ENCODE measurements around the gene MYO3B.

Gene MYO3B

DNA sequence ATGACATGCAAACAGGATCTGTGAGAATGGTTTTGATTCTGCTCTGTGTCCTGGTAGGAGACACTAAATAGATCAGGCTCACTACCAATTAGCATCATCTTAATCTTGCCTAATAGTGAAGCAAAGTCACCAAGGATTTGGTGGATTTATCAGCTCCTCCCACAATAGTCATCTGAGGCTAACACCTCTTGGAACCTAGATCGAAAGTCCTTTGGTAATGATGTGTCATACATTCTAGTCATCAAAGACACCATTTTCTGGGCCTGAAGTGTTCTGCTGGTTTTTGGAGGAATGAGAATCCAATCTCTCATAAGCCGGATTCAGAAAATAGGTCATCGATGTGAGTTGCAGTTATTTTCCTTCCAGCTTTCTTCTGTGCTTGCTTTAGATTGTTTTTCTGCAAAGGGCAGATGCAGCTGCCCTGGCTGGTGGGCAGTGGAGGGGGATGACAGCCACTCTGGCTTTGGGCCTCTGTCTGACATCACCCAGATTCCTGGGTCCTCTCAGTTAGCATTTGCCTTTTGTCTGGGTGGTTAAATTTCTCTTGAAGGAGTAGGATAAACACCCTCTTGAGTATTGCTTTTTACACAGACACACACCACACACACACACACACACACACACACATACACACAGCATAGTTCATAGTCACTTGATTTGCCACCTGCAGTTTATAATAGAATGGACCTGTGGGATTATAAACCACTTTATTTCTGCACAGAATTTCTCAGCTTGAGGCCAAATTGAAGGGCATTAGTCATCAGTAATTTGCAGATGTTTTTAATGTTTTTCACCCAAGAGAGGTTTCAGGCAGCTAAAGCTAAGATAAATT lies at the start of gene MYO3B:
MYO3B (plus strand) TSS at position 198 of the 832 bp plus-strand sequence; CDS start at position 339, 141 bp downstream.
- Histone ChIP-seq H3K79me2 (ENCODE audit: low read length) (no peaks in the 10 kb centered on the region), H3K4me3 (ENCODE audit: low read length) (no peak within 1 kb of the TSS), H3K4me2 (ENCODE audit: low read depth, low read length) (no peak within 1 kb of the TSS), H3K36me3 (replicated peaks; ENCODE audit: insufficient read depth, low read length) (no peaks in the 10 kb centered on the region), H3K9me3 (replicated peaks; ENCODE audit: insufficient read depth, low read length) (no peaks in the 10 kb centered on the region), H3K9ac (ENCODE audit: low read length) (no peak within 1 kb of the TSS), H2AFZ (ENCODE audit: low read length) (no peak within 1 kb of the TSS), H3K27me3 (replicated peaks; ENCODE audit: insufficient read depth, low read length) (no peaks in the 10 kb centered on the region), H3K9me2 (replicated peaks; ENCODE audit: insufficient read depth, low read length) (no peaks in the 10 kb centered on the region), H3K27ac (ENCODE audit: low read length) (no peak within 1 kb of the TSS), H4K20me1 (ENCODE audit: insufficient read depth, low read length) (no peaks in the 10 kb centered on the region), H3K4me1 (ENCODE audit: low read length) (peaks cover 28% of the 10 kb centered on the region), H3F3A (ENCODE audit: insufficient read depth, low read length) (peaks cover 14% of the 10 kb centered on the region; the same call in 1 of the 2 replicates)
- TF ChIP-seq EZH2phosphoT487 (IDR thresholded peaks at IDR 0.05; ENCODE audit: low read length): no peak
- TF ChIP-seq, protein P1, sequence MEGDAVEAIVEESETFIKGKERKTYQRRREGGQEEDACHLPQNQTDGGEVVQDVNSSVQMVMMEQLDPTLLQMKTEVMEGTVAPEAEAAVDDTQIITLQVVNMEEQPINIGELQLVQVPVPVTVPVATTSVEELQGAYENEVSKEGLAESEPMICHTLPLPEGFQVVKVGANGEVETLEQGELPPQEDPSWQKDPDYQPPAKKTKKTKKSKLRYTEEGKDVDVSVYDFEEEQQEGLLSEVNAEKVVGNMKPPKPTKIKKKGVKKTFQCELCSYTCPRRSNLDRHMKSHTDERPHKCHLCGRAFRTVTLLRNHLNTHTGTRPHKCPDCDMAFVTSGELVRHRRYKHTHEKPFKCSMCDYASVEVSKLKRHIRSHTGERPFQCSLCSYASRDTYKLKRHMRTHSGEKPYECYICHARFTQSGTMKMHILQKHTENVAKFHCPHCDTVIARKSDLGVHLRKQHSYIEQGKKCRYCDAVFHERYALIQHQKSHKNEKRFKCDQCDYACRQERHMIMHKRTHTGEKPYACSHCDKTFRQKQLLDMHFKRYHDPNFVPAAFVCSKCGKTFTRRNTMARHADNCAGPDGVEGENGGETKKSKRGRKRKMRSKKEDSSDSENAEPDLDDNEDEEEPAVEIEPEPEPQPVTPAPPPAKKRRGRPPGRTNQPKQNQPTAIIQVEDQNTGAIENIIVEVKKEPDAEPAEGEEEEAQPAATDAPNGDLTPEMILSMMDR (IDR thresholded peaks at IDR 0.05; ENCODE audit: low read length): no peak
- no peak for TF ChIP-seq EZH2 (optimal IDR thresholded peaks at IDR 0.05; ENCODE audit: low read depth, low read length)
- DNase-seq: no peak

DNA sequence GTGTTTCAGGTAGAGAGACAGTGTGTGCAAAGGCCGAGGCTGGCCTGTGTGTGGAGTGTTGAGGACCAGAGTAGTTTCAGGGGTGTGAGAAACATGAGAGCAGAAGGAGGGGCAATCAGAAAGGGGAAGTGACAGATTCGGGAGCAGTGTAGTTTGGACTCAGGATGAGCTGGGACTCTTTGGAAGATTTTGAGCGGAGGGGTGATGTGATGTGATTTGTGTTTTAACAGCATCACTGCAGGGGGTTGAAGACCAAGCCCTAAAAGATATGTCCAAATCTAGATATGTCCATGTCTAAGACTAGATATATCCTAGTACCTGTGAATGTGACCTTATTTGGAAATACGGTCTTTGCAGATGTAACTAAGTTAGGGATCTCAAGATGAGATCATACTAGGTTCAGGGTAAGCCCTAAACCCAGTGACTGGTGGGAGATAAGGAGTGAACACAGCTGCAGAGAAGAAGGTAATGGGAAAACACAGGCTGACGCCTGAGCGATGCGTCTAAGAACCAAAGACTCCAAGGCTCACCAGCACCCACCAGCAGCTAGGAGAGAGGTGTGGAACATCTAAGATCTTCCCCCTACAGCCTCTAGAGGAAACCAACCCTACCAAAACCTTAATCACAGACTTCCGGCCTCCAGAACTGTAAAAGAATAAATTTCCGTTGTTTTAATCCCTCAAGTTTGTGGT lies 38.5 kb upstream of the MYO3B start:
- no peak for TF ChIP-seq EZH2 (optimal IDR thresholded peaks at IDR 0.05; ENCODE audit: low read depth, low read length)
- no peak for TF ChIP-seq EZH2phosphoT487 (IDR thresholded peaks at IDR 0.05; ENCODE audit: low read length)
- TF ChIP-seq, protein P1 (IDR thresholded peaks at IDR 0.05; ENCODE audit: low read length): no peak
- Histone ChIP-seq H3K27me3 (replicated peaks; ENCODE audit: insufficient read depth, low read length) (no peaks in the 10 kb centered on the region), H3K4me1 (ENCODE audit: low read length) (no peaks in the 10 kb centered on the region), H3K4me2 (ENCODE audit: low read depth, low read length) (no peak overlapping the region), H3K9me3 (replicated peaks; ENCODE audit: insufficient read depth, low read length) (no peaks in the 10 kb centered on the region), H3K27ac (ENCODE audit: low read length) (no peak overlapping the region), H3K36me3 (replicated peaks; ENCODE audit: insufficient read depth, low read length) (no peaks in the 10 kb centered on the region), H4K20me1 (ENCODE audit: insufficient read depth, low read length) (no peaks in the 10 kb centered on the region), H2AFZ (ENCODE audit: low read length) (no peak overlapping the region), H3K9me2 (replicated peaks; ENCODE audit: insufficient read depth, low read length) (no peaks in the 10 kb centered on the region), H3K4me3 (ENCODE audit: low read length) (no peak overlapping the region), H3K9ac (ENCODE audit: low read length) (no peak overlapping the region), H3K79me2 (ENCODE audit: low read length) (no peaks in the 10 kb centered on the region), H3F3A (ENCODE audit: insufficient read depth, low read length) (no peaks in the 10 kb centered on the region)
- no peak for DNase-seq

DNA sequence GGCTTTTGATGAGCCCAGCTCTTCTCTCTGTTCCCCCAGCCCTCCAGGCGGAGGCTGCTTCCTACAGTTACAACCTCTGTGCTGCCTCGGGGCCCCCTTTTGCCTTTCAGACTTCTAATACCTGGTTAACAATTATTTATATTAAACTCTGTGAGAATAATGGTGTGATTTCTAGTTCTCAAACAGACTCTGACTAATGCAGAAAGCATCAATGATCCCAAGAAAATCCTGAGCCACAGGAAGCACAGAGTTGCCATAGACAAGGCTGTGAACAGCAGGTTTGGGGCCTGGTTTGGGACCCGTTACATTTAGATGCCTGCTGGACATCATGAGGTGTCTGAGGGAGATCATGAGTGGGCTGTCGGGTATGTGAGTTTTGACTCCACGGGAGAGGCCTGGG lies 37.4 kb upstream of the MYO3B start:
- Histone ChIP-seq H3K9ac (ENCODE audit: low read length) (no peak overlapping the region), H3K9me3 (replicated peaks; ENCODE audit: insufficient read depth, low read length) (no peaks in the 10 kb centered on the region), H3K79me2 (ENCODE audit: low read length) (no peaks in the 10 kb centered on the region), H3K27ac (ENCODE audit: low read length) (no peak overlapping the region), H3K27me3 (replicated peaks; ENCODE audit: insufficient read depth, low read length) (no peaks in the 10 kb centered on the region), H3K4me3 (ENCODE audit: low read length) (no peak overlapping the region), H3K4me1 (ENCODE audit: low read length) (no peaks in the 10 kb centered on the region), H3K36me3 (replicated peaks; ENCODE audit: insufficient read depth, low read length) (no peaks in the 10 kb centered on the region), H2AFZ (ENCODE audit: low read length) (no peak overlapping the region), H3K4me2 (ENCODE audit: low read depth, low read length) (no peak overlapping the region), H3K9me2 (replicated peaks; ENCODE audit: insufficient read depth, low read length) (no peaks in the 10 kb centered on the region), H3F3A (ENCODE audit: insufficient read depth, low read length) (no peaks in the 10 kb centered on the region), H4K20me1 (ENCODE audit: insufficient read depth, low read length) (no peaks in the 10 kb centered on the region)
- no peak for DNase-seq
- TF ChIP-seq, protein P1 (IDR thresholded peaks at IDR 0.05; ENCODE audit: low read length): no peak
- TF ChIP-seq EZH2phosphoT487 (IDR thresholded peaks at IDR 0.05; ENCODE audit: low read length) (no peak), EZH2 (optimal IDR thresholded peaks at IDR 0.05; ENCODE audit: low read depth, low read length) (no peak)
